Urinary bladder (tissue), 4 donors: Measurements from ENCODE around the gene KIF5B. TPM values are rescaled to one million over a fixed set of nuclear protein-coding genes. Genes with fewer than 3 reads are reported as not detected.
A peak's percentile ranks its signal among the peaks of the same experiment; 100 is the strongest.
"Not testable (repeated sequence)": the region's sequence is repeated elsewhere in the genome, so short reads cannot be mapped to it uniquely, and the experiment has no call there.

Experiments used
- DNase-seq: peaks from one replicate; pipeline ENCODE4 v3.0.0-alpha.2; 2015; ENCODE audit errors: extremely low spot score
- H3K27ac ChIP-seq: one replicate; pipeline ENCODE4 v1.5.1; 2013; ENCODE audit warnings: low read depth, mild to moderate bottlenecking, moderate library complexity
- H3K36me3 ChIP-seq: one replicate; pipeline ENCODE4 v1.6.1; 2013; ENCODE audit warnings: mild to moderate bottlenecking, moderate library complexity; ENCODE audit not compliant: insufficient read depth
- H3K4me1 ChIP-seq: one replicate; pipeline ENCODE4 v1.6.1; 2013; ENCODE audit warnings: mild to moderate bottlenecking, moderate library complexity; ENCODE audit not compliant: insufficient read depth
- H3K4me3 ChIP-seq: one replicate; pipeline ENCODE4 v1.5.1; 2013; ENCODE audit warnings: low read depth, low read length
- WGBS: extraction: QIAGEN DNeasy Blood & Tissue Kit; methylation state at CpG from one replicate; pipeline ENCODE4 v1.1.7; 2013; 5-methylcytosine and 5-hydroxymethylcytosine counted together
- polyA plus RNA-seq: library from polyadenylated mRNA; stranded (reverse); fragments of 200-250 nt; gene quantifications from one replicate; pipeline ENCODE4 v1.2.3, GENCODE V29; 2013
- total RNA-seq: library from RNA; depleted of rRNA; stranded (reverse); fragments of >200 nt; gene quantifications from one replicate; pipeline ENCODE4 v1.2.3, GENCODE V29; 2014
- donor health status: healthy with polysubstance abuse.
- donor health status: healthy.

KIF5B gene
- total and polyA plus RNA-seq, 2 donors = 92.6 to 189 TPM

DNA sequence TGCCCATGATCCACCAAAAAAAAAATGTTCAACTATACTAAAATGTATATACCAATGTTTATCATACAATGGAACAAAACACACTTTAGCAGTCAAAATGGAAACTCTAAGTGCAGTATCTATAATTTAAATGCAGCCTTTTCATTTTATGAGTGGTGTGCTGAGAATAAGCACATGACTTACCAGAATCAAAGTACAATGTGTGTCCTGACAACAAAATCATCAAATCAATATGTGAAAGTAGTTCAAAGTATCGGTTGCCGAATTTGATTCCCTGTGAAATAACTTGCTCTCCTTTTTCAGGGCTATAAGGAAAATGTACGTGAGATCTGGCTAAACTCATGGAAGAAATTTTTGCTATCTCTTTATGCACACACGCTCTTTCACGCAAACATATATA lies 16.9 kb upstream of the KIF5B start:
- Histone ChIP-seq H3K36me3 (no peaks in the 10 kb centered on the region), H3K4me1 (no peaks in the 10 kb centered on the region), H3K27ac (no peak overlapping the region), H3K4me3 (no peak overlapping the region)
- 97% methylated on average over 5 of the region's 5 CpGs for WGBS
- no peak for DNase-seq

DNA sequence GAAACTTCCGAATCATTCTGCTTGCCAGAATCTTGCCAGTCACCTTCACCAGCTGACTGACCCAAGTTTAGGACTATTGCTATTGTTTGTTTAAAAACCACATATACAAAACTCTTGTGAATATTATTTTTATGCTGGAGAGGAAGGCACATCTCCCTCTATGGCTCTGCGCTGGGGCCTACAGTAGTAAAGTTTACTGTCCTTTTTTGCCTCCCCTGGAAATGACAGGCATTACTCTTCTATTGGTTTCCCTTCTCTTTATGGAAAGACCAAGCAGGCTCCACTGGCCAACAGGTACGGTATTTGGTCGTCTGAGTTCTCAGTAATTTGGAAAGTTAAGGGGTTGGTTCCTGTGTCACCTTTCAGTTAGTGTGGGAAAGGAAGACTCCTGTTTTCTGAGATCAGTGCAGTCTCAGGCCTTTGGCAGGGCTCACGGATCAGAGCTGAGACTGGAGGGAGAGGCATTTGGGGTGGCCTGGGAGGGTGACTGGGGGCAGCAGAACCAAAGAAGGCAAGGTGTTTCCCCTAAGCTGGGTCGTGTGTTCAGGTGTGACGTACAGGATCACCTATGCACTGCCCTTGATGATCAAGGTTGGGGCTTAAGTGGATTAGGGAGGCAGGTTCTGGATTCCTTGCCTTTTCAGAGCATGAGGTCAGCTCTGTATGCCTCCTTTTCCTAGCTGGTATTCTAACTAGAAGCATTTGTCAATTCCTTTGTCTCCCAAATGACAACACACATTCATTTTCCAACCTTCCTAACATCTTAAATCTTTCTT lies 16.0 kb upstream of the KIF5B start:
- H3K36me3 ChIP-seq = no peaks in the 10 kb centered on the region
- 91% methylated on average over 7 of the region's 7 CpGs for WGBS
- no peak overlapping the region for H3K27ac ChIP-seq
- no peaks in the 10 kb centered on the region for H3K4me1 ChIP-seq
- H3K4me3 ChIP-seq = no peak overlapping the region
- no peak for DNase-seq

DNA sequence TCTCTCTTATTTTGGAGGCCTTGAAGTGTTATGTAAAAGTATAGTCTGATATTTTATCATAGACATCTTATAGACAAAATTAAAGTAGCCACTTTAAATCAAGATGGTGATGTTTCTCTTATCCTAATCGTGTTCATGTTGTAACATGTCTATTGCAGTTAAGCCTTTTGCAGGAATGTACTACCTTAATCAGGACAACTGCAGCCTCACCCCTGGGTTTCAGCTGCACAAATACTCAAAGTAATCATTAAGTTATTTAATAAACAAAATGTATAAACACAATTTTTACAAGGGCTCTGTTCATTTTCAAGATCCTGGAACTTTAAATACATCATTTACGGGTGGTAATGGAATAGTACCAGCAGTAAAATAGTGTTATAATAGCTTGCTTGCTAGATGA lies 14.4 kb upstream of the KIF5B start:
- DNase-seq = no peak
- Histone ChIP-seq H3K36me3 (no peaks in the 10 kb centered on the region), H3K27ac (no peak overlapping the region), H3K4me3 (no peak overlapping the region), H3K4me1 (no peaks in the 10 kb centered on the region)
- WGBS = 59% methylated on average over 2 of the region's 2 CpGs

DNA sequence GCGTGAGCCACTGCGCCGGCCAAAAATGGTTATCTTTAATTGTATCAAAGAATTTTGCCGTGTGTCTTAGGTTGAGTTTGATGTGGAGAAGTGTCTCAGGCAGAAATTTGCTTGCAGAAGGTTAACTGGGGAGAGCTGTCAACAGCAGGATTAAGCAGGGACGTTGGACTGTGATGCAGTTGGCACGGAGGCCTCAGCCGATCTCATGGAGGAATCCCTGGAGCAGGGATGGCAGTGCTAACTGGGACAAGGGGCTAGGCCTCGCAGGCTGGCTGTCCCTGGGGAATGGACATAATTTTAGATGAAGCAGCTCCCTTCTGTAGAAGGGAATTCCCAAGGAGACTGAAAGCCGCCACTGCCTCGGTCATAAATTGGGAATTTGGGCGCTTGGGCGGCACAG lies 12.3 kb upstream of the KIF5B start:
- Histone ChIP-seq H3K4me1 (no peaks in the 10 kb centered on the region), H3K4me3 (no peak overlapping the region), H3K27ac (no peak overlapping the region), H3K36me3 (no peaks in the 10 kb centered on the region)
- WGBS = 66% methylated on average over 12 of the region's 12 CpGs
- no peak for DNase-seq

DNA sequence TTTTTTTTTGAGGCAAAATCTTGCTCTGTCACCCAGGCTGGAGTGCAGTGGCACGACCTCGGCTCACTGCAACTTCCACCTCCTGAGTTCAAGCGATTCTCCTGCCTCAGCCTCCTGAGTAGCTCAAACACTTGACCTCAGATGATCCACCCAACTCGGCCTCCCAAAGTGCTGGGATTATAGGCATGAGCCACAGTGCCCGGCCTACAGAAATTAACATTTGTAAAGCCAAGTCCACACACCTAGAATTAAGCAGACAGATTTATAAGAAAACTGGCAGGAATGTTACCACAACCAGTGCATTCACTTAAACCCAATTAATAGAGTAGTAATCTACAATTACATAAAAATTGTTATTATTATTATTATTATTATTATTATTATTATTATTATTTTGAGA lies 11.7 kb upstream of the KIF5B start:
- not testable (repeated sequence) for H3K4me3 ChIP-seq, DNase-seq, H3K36me3 ChIP-seq, H3K4me1 ChIP-seq, H3K27ac ChIP-seq
- 88% methylated on average over 5 of the region's 5 CpGs for WGBS

DNA sequence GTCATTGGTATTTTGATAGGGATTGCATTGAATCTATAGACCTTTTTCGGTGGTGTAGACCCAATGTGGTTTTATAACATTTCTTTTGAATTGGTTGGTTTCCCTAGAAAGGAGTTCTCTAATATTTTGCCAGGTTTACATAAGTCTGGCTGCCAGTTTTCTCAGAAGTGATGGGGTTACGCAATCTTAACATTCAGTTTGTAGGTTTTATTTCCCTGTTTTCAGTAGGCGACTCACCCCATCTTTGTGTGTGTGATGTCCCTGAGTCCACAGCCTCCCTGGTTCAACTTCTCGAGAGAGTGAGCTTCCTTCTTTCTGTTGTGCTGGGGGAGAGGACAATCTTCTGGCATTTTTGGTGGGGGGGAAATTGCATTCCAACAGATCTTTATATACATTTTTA lies 9.6 kb upstream of the KIF5B start:
- DNase-seq = no peak
- no peaks in the 10 kb centered on the region for H3K4me1 ChIP-seq
- no peak overlapping the region for H3K4me3 ChIP-seq
- WGBS = 80% methylated on average over 4 of the region's 4 CpGs
- H3K27ac ChIP-seq = no peak overlapping the region
- no peaks in the 10 kb centered on the region for H3K36me3 ChIP-seq

DNA sequence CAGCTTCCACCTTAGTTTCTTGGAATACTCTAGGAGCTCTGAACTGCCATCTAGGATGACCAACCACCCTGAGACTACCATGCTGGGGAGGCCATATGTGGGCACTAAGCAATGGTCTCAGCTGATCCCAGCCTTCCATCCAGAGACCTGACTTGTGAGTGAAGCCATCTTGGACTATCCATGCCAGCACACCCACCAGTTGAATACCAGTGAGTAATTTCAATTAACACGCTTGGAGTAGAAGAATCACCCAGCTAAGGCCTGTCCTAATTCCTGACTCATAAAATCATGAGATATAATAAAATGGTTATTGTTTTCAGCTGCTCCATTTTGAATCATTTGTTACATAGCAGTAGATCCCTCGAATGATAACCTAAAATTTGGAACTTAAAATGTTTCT lies 5.2 kb upstream of the KIF5B start:
- no peak for DNase-seq
- Histone ChIP-seq H3K36me3 (no peaks in the 10 kb centered on the region), H3K4me3 (no peak overlapping the region), H3K4me1 (no peaks in the 10 kb centered on the region), H3K27ac (no peak overlapping the region)
- WGBS = 92% methylated on average over 2 of the region's 2 CpGs

DNA sequence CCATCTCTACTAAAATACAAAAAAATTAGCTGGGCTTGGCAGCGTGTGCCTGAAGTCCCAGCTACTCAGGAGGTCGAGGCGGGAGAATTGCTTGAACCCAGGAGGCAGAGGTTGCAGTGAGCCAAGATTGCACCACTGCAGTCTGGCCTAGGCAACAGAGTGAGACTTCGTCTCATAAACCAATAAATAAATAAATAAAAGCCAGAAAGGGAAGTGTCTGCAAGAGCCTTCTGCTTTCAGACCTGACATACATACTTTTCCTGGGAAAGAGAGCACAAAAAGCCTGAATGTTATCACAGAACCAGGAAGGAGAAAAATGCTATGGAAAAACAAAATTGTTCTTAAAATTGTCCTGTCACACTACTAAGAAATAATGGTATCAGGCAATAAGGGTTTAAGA lies 4.1 kb upstream of the KIF5B start:
- DNase-seq = no peak
- Histone ChIP-seq H3K27ac (no peak overlapping the region), H3K36me3 (no peaks in the 10 kb centered on the region), H3K4me3 (no peak overlapping the region), H3K4me1 (no peaks in the 10 kb centered on the region)
- 77% methylated on average over 4 of the region's 4 CpGs for WGBS

DNA sequence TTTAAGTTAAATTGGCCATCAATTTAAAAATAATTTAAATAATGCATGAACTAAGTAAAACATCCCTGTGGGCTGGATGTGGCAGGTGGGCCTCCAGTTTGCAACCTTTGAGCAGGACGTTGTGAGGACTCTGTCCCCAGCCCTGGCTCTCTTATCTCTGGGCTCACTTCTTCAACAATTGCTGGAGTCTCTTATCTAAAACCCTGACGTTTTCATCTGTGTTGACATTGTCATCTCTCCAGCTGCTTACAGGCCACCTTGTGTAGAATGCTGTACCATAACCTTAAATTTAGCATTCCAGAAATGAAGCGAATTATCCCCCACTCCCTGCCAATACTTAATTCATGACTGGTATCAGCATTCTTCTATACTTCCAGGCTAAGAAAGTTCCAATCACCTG lies 3.2 kb upstream of the KIF5B start:
- WGBS = 69% methylated on average over 3 of the region's 3 CpGs
- Histone ChIP-seq H3K36me3 (no peaks in the 10 kb centered on the region), H3K4me1 (no peaks in the 10 kb centered on the region), H3K27ac (no peak overlapping the region), H3K4me3 (no peak overlapping the region)
- no peak for DNase-seq

DNA sequence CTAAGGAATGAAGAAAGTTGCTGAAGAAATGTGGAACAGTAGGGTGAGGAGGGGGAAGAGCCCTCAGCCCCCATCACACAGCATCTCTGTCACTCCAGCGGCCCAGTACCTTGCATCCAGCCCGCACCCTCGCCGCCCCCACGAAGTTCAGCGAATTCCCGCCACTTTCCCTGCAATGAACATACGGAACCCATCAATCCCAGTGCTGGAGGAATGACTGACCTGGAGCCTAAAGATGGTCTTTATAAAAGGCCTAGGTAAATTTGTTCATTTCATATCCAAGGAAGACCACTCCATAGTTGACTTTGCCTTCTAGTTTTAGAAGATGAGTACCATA lies 779 bp upstream of the KIF5B start:
- H3K4me1 ChIP-seq = no peaks in the 10 kb centered on the region
- peak overlapping the region; percentile 89 for H3K4me3 ChIP-seq
- DNase-seq = no peak
- no peak overlapping the region for H3K27ac ChIP-seq
- H3K36me3 ChIP-seq = no peaks in the 10 kb centered on the region
- WGBS = 60% methylated on average over 8 of the region's 8 CpGs

DNA sequence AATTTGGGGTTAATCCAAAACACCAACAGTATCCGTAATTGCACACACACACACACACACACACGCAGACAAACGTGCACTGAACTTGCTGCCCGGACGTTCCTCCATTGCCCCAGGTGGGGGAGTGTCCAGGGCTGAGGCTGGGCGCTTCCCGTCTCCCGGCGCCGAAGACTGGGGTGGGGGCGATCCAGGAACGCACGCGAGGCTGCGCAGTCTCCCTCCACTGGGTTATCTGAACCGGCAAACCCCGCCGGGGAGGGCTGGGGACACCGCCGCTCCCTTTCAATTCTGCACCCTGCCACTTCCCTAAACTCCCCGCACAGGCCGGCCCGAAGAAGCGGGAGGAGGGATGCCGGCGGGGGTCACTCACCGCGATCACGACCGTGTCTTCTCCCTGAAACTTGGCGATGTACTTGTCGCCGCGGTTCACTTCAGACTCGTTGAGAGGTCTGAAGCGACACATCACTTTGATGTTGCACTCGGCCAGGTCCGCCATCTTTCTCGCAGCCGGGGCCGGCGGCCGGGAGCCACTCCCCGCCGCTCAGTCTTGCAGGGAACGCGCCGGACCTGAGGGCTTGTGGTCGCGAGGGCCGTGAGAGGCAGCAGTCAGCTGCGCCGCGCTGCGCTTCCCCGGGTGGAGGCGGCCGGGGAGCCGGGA lies 618 bp downstream of the KIF5B start:
- under 1% methylated on average over 59 of the region's 59 CpGs for WGBS
- peak; percentile 35 for DNase-seq
- no peaks in the 10 kb centered on the region for H3K4me1 ChIP-seq

DNA sequence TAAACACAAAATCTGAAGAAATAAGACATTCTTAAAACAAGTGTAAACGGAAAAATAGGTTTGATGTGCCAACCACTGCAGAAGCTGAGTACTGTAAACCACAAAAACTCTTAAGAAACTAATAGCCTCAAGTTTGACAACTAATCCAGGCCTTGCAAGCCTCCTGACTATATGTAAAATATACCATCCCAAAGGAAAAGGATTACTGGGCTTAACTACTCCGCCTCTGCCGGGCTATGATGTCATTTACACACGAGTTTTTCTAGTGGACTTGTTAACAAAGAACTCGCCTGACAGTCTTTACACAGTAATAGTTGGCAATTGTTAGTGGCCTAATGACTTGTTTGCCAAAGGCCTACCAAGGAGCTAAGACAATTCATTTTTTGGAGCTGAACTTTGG lies 2.1 kb downstream of the KIF5B start:
- Histone ChIP-seq H3K27ac (no peak overlapping the region), H3K4me3 (peak overlapping the region; percentile 89), H3K36me3 (no peaks in the 10 kb centered on the region), H3K4me1 (no peaks in the 10 kb centered on the region)
- 3% methylated on average over 5 of the region's 5 CpGs for WGBS
- DNase-seq = no peak

More for the DNA sequence above, 618 bp downstream of the KIF5B start:
- peak overlapping the region; percentile 99 for H3K27ac ChIP-seq
- no peaks in the 10 kb centered on the region for H3K36me3 ChIP-seq
- H3K4me3 ChIP-seq = peak overlapping the region; percentile 89

DNA sequence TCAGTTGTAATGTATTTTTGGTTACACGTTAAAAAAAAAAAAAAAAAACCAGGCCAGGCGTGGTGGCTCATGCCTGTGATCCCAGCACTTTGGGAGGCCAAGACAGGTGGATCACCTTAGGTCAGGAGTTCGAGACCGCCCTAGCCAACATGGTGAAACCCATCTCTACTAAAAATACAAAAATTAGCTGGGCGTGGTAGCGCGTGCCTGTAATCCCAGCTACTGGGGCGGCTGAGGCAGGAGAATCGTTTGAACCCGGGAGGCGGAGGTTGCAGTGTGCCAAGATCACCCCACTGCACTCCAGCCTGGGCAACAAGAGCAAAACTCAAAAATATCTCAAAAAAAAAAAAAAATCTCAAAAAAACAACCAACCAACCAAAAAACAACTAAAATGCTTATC lies 2.8 kb downstream of the KIF5B start:
- DNase-seq, H3K27ac ChIP-seq, H3K36me3 ChIP-seq, H3K4me3 ChIP-seq, H3K4me1 ChIP-seq: not testable (repeated sequence)
- WGBS = 67% methylated on average over 11 of the region's 11 CpGs

DNA sequence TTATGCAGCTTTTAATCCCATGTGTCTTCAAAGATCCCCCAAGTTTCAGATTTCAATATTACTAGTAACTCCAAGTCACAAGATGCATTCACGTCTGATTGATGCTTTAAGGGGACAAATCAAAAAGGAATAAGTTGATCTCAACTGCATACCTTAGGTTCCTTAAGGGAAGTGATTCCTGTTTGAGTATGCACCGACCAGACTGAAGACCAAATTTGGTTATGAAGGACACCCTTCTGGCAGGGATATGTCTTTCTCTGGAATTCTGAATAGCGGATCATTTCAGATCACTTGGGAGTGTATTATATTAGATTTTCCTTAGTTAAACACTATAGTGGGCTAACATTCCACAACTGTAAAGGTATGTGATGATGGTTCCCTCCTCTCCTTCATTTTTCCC lies 4.3 kb downstream of the KIF5B start:
- H3K27ac ChIP-seq = no peak overlapping the region
- no peak overlapping the region for H3K4me3 ChIP-seq
- DNase-seq = no peak
- no peaks in the 10 kb centered on the region for H3K4me1 ChIP-seq
- WGBS = 33% methylated on average over 3 of the region's 3 CpGs
- no peaks in the 10 kb centered on the region for H3K36me3 ChIP-seq
